HepG2 (cell line): ENCODE results near the gene CCNQ. TPM values are rescaled to one million over a fixed set of nuclear protein-coding genes. Genes with fewer than 3 reads are reported as not detected.
A peak's percentile ranks its signal among the peaks of the same experiment; 100 is the strongest.

Experiments used
- ATAC-seq: fragments of 200-7000 bp; cut with Tn5 transposase; 3 replicates; pipeline ENCODE4 v1.9.1; 2020; ENCODE audit warnings: mild to moderate bottlenecking, moderate library complexity
- BruUV-seq: library from RNA; stranded (reverse); fragments of 400-500 nt; replicated peaks from 2 replicates; lab custom pipeline; 2021; lab: Mats Ljungman, UMichigan
- CTCF ChIA-PET: fragments of 300-600 bp; formaldehyde crosslinking; extraction: SDS; loops from one replicate; lab custom pipeline; 2021; ENCODE audit warnings: low total read pairs, inconsistent platforms, low intra/inter-chr PET ratio; lab: Yijun Ruan, JAX
- POLR2A ChIA-PET: fragments of 350-600 bp; sonication (Branson Sonifier 250); formaldehyde crosslinking; loops from one replicate; lab custom pipeline; 2020; ENCODE audit warnings: antibody characterized with exemption, inconsistent platforms; lab: Yijun Ruan, JAX
- DNase-seq: peaks from one replicate; pipeline ENCODE4 v3.0.0-alpha.2; 2015; ENCODE audit warnings: low spot score
- FAIRE-seq: peaks from 3 replicates; lab custom pipeline; 2011; peaks lifted over from hg19 to GRCh38; lab: Jason Lieb, UNC
- H2AFZ ChIP-seq: one replicate; pipeline ENCODE4 v1.6.1; 2011; ENCODE audit warnings: low read length, inconsistent platforms
- H3K27ac ChIP-seq: fragments of 300-600 bp; 3 replicates; pipeline ENCODE4 v1.8.0; 2011; ENCODE audit warnings: mixed run types, mild to moderate bottlenecking, mixed read lengths, low read length, inconsistent platforms; ENCODE audit not compliant: insufficient read depth; ENCODE audit errors: extremely low read length
- H3K27me3 ChIP-seq, 2 experiments: fragments of 200-600 bp in 1 of 2; 2 replicates in 1 of 2; 3 replicates in 1 of 2; pipeline versions ENCODE4 v1.6.0 to v1.8.0; 2011; ENCODE audit warnings: low read length in 2 of 2, mild to moderate bottlenecking in 2 of 2, moderate library complexity in 2 of 2, inconsistent platforms in 1 of 2; ENCODE audit not compliant: insufficient read depth in 2 of 2, control insufficient read depth in 1 of 2
- H3K36me3 ChIP-seq, 2 experiments: fragments of 200-600 bp in 1 of 2; replicated peaks in 1 of 2; 2 replicates in 1 of 2; 3 replicates in 1 of 2; pipeline versions ENCODE4 v1.5.1 to v1.8.0; 2011; ENCODE audit warnings: low read length in 2 of 2, inconsistent platforms in 1 of 2; ENCODE audit not compliant: insufficient read depth in 2 of 2, control insufficient read depth in 1 of 2
- H3K4me1 ChIP-seq: 2 replicates; pipeline ENCODE4 v1.5.1; 2012; ENCODE audit warnings: low read length, inconsistent platforms; ENCODE audit not compliant: insufficient read depth
- H3K4me2 ChIP-seq: 2 replicates; pipeline ENCODE4 v1.6.0; 2011; ENCODE audit warnings: low read depth, low read length, inconsistent platforms
- H3K4me3 ChIP-seq, 3 experiments: fragments of 200-600 bp in 1 of 3; sonication (generic), shearing (Covaris generic) in 1 of 3; replicated peaks in 1 of 3; 2 replicates each; pipeline ENCODE4 v1.5.1; 2011 to 2016; ENCODE audit warnings: low read length in 3 of 3, inconsistent platforms in 2 of 3, low read depth in 2 of 3, mild to moderate bottlenecking in 2 of 3, control low read depth in 1 of 3, mixed read lengths in 1 of 3; ENCODE audit not compliant: insufficient read depth in 1 of 3
- H3K79me2 ChIP-seq: one replicate; pipeline ENCODE4 v1.6.1; 2011; ENCODE audit warnings: low read length, inconsistent platforms; ENCODE audit not compliant: insufficient read depth
- H3K9ac ChIP-seq: 2 replicates; pipeline ENCODE4 v1.6.0; 2011; ENCODE audit warnings: mild to moderate bottlenecking, low read depth, low read length, inconsistent platforms; ENCODE audit not compliant: insufficient read depth
- H3K9me3 ChIP-seq: 2 replicates; pipeline ENCODE4 v1.5.1; 2012; ENCODE audit warnings: mild to moderate bottlenecking, low read length
- H4K20me1 ChIP-seq: 2 replicates; pipeline ENCODE4 v1.6.0; 2011; ENCODE audit warnings: inconsistent platforms, mild to moderate bottlenecking, low read length, moderate library complexity; ENCODE audit not compliant: insufficient read depth
- CERS6 ChIP-seq: sonication (generic); formaldehyde crosslinking; IDR thresholded peaks from 2 replicates; pipeline ENCODE4 v1.5.0; 2020; ENCODE audit warnings: missing genetic modification reagents
- CHCHD3 ChIP-seq: sonication (generic); formaldehyde crosslinking; IDR thresholded peaks from 2 replicates; pipeline ENCODE4 v1.8.0; 2022; ENCODE audit warnings: mild to moderate bottlenecking, missing genetic modification reagents, moderate library complexity
- E2F2 ChIP-seq: sonication (generic); formaldehyde crosslinking; IDR thresholded peaks from 2 replicates; pipeline ENCODE4 v1.4.0; 2020; ENCODE audit warnings: missing genetic modification reagents, borderline replicate concordance
- FOXA3 ChIP-seq: IDR thresholded peaks from 2 replicates; pipeline ENCODE4 v1.6.1; 2016; ENCODE audit warnings: missing genetic modification reagents, missing compliant biosample characterization
- KLF6 ChIP-seq: IDR thresholded peaks from 2 replicates; pipeline ENCODE4 v1.8.0; 2016; ENCODE audit warnings: missing biosample characterization, missing genetic modification reagents
- MEIS1 ChIP-seq: sonication (generic); formaldehyde crosslinking; IDR thresholded peaks from 2 replicates; pipeline ENCODE4 v1.9.0; 2021; ENCODE audit warnings: mild to moderate bottlenecking, missing genetic modification reagents, moderate library complexity, borderline replicate concordance
- MXD4 ChIP-seq: IDR thresholded peaks from 2 replicates; pipeline ENCODE4 v1.6.1; 2016; ENCODE audit warnings: mild to moderate bottlenecking, missing biosample characterization, missing genetic modification reagents
- TEAD3 ChIP-seq: optimal IDR thresholded peaks from 2 replicates; pipeline ENCODE3; 2016; ENCODE audit warnings: borderline replicate concordance
- TMF1 ChIP-seq: sonication (generic); formaldehyde crosslinking; IDR thresholded peaks from 2 replicates; pipeline ENCODE4 v1.8.1; 2022; ENCODE audit warnings: low read depth, missing genetic modification reagents
- ZBTB33 ChIP-seq: sonication (generic); formaldehyde crosslinking; IDR thresholded peaks from 2 replicates; pipeline ENCODE4 v1.4.0; 2020; ENCODE audit warnings: missing genetic modification reagents
- ZNF484 ChIP-seq: sonication (generic); formaldehyde crosslinking; IDR thresholded peaks from 2 replicates; pipeline ENCODE4 v1.5.1; 2020; ENCODE audit warnings: mild to moderate bottlenecking, low read depth, missing genetic modification reagents, borderline replicate concordance
- ZNF746 ChIP-seq: sonication (generic); formaldehyde crosslinking; IDR thresholded peaks from 2 replicates; pipeline ENCODE4 v1.8.0; 2022; ENCODE audit warnings: mild to moderate bottlenecking, missing genetic modification reagents
- WGBS: methylation state at CpG from one replicate; pipeline ENCODE4 v1.1.6; 2017; ENCODE audit warnings: low lambda C conversion rate; 5-methylcytosine and 5-hydroxymethylcytosine counted together
- in situ Hi-C: cut with HindIII; loops from 2 replicates; pipeline ENCODE4 v1.10.0; 2017; ENCODE audit warnings: low pct_unique_long_range_greater_than_20kb; ENCODE audit not compliant: extremely low pct_ligation_motif_present
- intact Hi-C: fragments of 100-400 bp; cut with micrococcal nuclease; formaldehyde crosslinking; loops from one replicate; pipeline ENCODE4 v1.10.0; 2022; ENCODE audit not compliant: unreplicated experiment
- polyA plus RNA-seq, 8 experiments: library from polyadenylated mRNA; depleted of rRNA in 3 of 8; stranded (reverse) in 7 of 8; unstranded in 1 of 8; fragments of >200 nt; fragmentation: Illumina TruSeq in 4 of 8; extraction: Trizol in 4 of 8; gene quantifications; 2 replicates each; pipeline versions ENCODE4 v1.2.1 to v1.2.3, GENCODE V29; 2011 to 2016; ENCODE audit warnings: low read depth in 4 of 8, missing spikeins in 1 of 8, mixed read lengths in 1 of 8; ENCODE audit not compliant: insufficient read depth in 1 of 8
- total RNA-seq, 5 experiments: library from RNA; depleted of rRNA; stranded (reverse); fragments of >200 nt; fragmentation: Illumina TruSeq; extraction: Trizol; gene quantifications; 2 replicates each; pipeline ENCODE4 v1.2.3, GENCODE V29; 2016; ENCODE audit warnings: low read depth in 1 of 5
- TF ChIP-seq, protein P1 (sequence below): IDR thresholded peaks from 2 replicates; pipeline ENCODE4 v1.6.1; 2016; ENCODE audit warnings: low read depth
- TF ChIP-seq, protein P2 (sequence below): sonication (generic); formaldehyde crosslinking; IDR thresholded peaks from 2 replicates; pipeline ENCODE4 v1.5.0; 2020; ENCODE audit warnings: missing genetic modification reagents

CCNQ gene
- total and polyA plus RNA-seq, 2 of the 13 experiments (the other 11 are each of a cell fraction or from before 2014, with no cell fraction given), result 15.0 to 25.5 TPM

- BruUV-seq, result no TSS peak
- H3K4me3 ChIP-seq, result no peak overlapping the region
- CTCF ChIA-PET, result interaction anchor here (1.5 to 3.1 kb wide), 2 partner anchors 14 to 25 kb away, joined by 5 to 21 read pairs; no protein-coding TSS in a partner anchor
- ATAC-seq, result no peak
- H3K9me3 ChIP-seq, result no peaks in the 10 kb centered on the region
- H2AFZ ChIP-seq, result no peak overlapping the region
- in situ Hi-C loops, result no loop called here
- H3K79me2 ChIP-seq, result no peaks in the 10 kb centered on the region
- whole genome bisulfite sequencing, result 92% methylated on average over 2 of the region's 6 CpGs
- peaks cover 75% of the 10 kb centered on the region for H3K4me1 ChIP-seq
- POLR2A ChIA-PET, result interaction anchor here (2.1 to 4.2 kb wide), 4 partner anchors 10 to 25 kb away, joined by 5 to 156 read pairs (median 42); partner anchors contain the start of gene DUSP9
- FAIRE-seq, result no peak
- no peak for DNase-seq
- no peaks in the 10 kb centered on the region for H3K36me3 ChIP-seq
- H4K20me1 ChIP-seq, result no peaks in the 10 kb centered on the region
- no peak overlapping the region for H3K4me2 ChIP-seq
- peak overlapping the region; percentile 43 for H3K27ac ChIP-seq
- no peak overlapping the region for H3K9ac ChIP-seq
- TF ChIP-seq KLF6 (CRISPR knock-in tag), result no peak
- no peak for TF ChIP-seq E2F2 (CRISPR knock-in tag)
- TF ChIP-seq, protein P1, sequence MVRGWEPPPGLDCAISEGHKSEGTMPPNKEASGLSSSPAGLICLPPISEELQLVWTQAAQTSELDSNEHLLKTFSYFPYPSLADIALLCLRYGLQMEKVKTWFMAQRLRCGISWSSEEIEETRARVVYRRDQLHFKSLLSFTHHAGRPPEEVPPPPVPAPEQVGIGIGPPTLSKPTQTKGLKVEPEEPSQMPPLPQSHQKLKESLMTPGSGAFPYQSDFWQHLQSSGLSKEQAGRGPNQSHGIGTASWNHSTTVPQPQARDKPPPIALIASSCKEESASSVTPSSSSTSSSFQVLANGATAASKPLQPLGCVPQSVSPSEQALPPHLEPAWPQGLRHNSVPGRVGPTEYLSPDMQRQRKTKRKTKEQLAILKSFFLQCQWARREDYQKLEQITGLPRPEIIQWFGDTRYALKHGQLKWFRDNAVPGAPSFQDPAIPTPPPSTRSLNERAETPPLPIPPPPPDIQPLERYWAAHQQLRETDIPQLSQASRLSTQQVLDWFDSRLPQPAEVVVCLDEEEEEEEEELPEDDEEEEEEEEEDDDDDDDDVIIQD (CRISPR knock-in tag), result no peak
- TF ChIP-seq, protein P2, sequence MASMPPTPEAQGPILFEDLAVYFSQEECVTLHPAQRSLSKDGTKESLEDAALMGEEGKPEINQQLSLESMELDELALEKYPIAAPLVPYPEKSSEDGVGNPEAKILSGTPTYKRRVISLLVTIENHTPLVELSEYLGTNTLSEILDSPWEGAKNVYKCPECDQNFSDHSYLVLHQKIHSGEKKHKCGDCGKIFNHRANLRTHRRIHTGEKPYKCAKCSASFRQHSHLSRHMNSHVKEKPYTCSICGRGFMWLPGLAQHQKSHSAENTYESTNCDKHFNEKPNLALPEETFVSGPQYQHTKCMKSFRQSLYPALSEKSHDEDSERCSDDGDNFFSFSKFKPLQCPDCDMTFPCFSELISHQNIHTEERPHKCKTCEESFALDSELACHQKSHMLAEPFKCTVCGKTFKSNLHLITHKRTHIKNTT (CRISPR knock-in tag), result no peak
- no peak for TF ChIP-seq CERS6 (CRISPR knock-in tag)
- TF ChIP-seq ZBTB33 (CRISPR knock-in tag), result no peak
- TF ChIP-seq TEAD3 (CRISPR knock-in tag), result no peak
- no peak for TF ChIP-seq ZNF746 (CRISPR knock-in tag)
- no peak for TF ChIP-seq MXD4 (CRISPR knock-in tag)
- no peak for TF ChIP-seq ZNF484 (CRISPR knock-in tag)
- TF ChIP-seq MEIS1 (CRISPR knock-in tag), result no peak
- no peak for TF ChIP-seq FOXA3 (CRISPR knock-in tag)
- TF ChIP-seq TMF1 (CRISPR knock-in tag), result no peak
- TF ChIP-seq CHCHD3 (CRISPR knock-in tag), result no peak
- TF ChIP-seq, all 625 proteins: peak for 0
- H3K27me3 ChIP-seq, result no peaks in the 10 kb centered on the region
- intact Hi-C loops, result no loop called here
These were observed 36.4 kb upstream of the CCNQ start for GRCh38 chrX:153635388-153635787.
